HEK293T (cell line): ENCODE measurements around the gene SYNDIG1L.
A peak's percentile ranks its signal among the peaks of the same experiment; 100 is the strongest.

Experiments
- CTCF ChIA-PET: fragments of 350-600 bp; formaldehyde crosslinking; extraction: SDS; loops from one replicate; lab custom pipeline; 2021; ENCODE audit warnings: antibody characterized with exemption, inconsistent platforms; lab: Yijun Ruan, JAX
- POLR2A ChIA-PET: fragments of 350-600 bp; formaldehyde crosslinking; extraction: SDS; loops from one replicate; lab custom pipeline; 2020; ENCODE audit warnings: antibody characterized with exemption, inconsistent platforms; lab: Yijun Ruan, JAX
- DNase-seq: peaks from one replicate; pipeline ENCODE4 v3.0.0; 2012; ENCODE audit warnings: mixed read lengths; ENCODE audit errors: extremely low spot score
- ARNT ChIP-seq: fragments of 450-650 bp; IDR thresholded peaks from 2 replicates; pipeline ENCODE4 v1.6.1; 2017; ENCODE audit warnings: mild to moderate bottlenecking
- BHLHE40 ChIP-seq: fragments of 450-650 bp; IDR thresholded peaks from 2 replicates; pipeline ENCODE4 v1.6.1; 2016; ENCODE audit warnings: mild to moderate bottlenecking, moderate library complexity, borderline replicate concordance
- CTBP1 ChIP-seq: fragments of 450-650 bp; IDR thresholded peaks from 2 replicates; pipeline ENCODE4 v1.6.1; 2016; ENCODE audit warnings: borderline replicate concordance
- ELF4 ChIP-seq: fragments of 450-650 bp; IDR thresholded peaks from 2 replicates; pipeline ENCODE4 v1.6.1; 2017; ENCODE audit warnings: antibody characterized with exemption
- FOXA1 ChIP-seq: fragments of 450-650 bp; IDR thresholded peaks from 2 replicates; pipeline ENCODE4 v1.6.1; 2016; ENCODE audit warnings: mild to moderate bottlenecking
- FOXK2 ChIP-seq: fragments of 450-650 bp; IDR thresholded peaks from 2 replicates; pipeline ENCODE4 v1.6.1; 2016; ENCODE audit warnings: mild to moderate bottlenecking
- FOXM1 ChIP-seq: fragments of 450-650 bp; IDR thresholded peaks from 2 replicates; pipeline ENCODE4 v1.6.1; 2017; ENCODE audit warnings: mild to moderate bottlenecking, borderline replicate concordance
- HDGF ChIP-seq: fragments of 450-650 bp; IDR thresholded peaks from 2 replicates; pipeline ENCODE4 v1.6.1; 2017; ENCODE audit warnings: antibody characterized with exemption, borderline replicate concordance
- L3MBTL2 ChIP-seq: fragments of 450-650 bp; conservative IDR thresholded peaks from 2 replicates; pipeline ENCODE4 v1.6.1; 2016; ENCODE audit warnings: mild to moderate bottlenecking
- LEF1 ChIP-seq: fragments of 450-650 bp; IDR thresholded peaks from 2 replicates; pipeline ENCODE4 v1.6.1; 2017; ENCODE audit warnings: mild to moderate bottlenecking, borderline replicate concordance
- NFRKB ChIP-seq: fragments of 450-650 bp; IDR thresholded peaks from 2 replicates; pipeline ENCODE4 v1.6.1; 2016; ENCODE audit warnings: mild to moderate bottlenecking, moderate library complexity
- SP1 ChIP-seq: fragments of 450-650 bp; IDR thresholded peaks from 2 replicates; pipeline ENCODE4 v1.6.1; 2017
- SUZ12 ChIP-seq: fragments of 450-650 bp; IDR thresholded peaks from 2 replicates; pipeline ENCODE4 v1.6.1; 2016; ENCODE audit warnings: mild to moderate bottlenecking
- TARDBP ChIP-seq: fragments of 450-650 bp; IDR thresholded peaks from 2 replicates; pipeline ENCODE4 v1.6.1; 2016
- ZNF384 ChIP-seq: fragments of 450-650 bp; IDR thresholded peaks from 2 replicates; pipeline ENCODE4 v1.6.1; 2016
- TF ChIP-seq, protein P1 (sequence below): fragments of 450-650 bp; IDR thresholded peaks from 2 replicates; pipeline ENCODE4 v1.6.1; 2016

Gene SYNDIG1L

GRCh38 chr14:74425525-74426201, 347 bp downstream of the SYNDIG1L start:
- ChIA-PET POLR2A (interaction anchor here (0.6 to 1.2 kb wide), 2 partner anchors 11 to 12 kb away, joined by 3 to 4 read pairs; no protein-coding TSS in a partner anchor), CTCF (no interaction called here)
- TF ChIP-seq SUZ12 (no peak), FOXM1 (no peak), ZNF384 (no peak), NFRKB (no peak), LEF1 (no peak), HDGF (no peak), L3MBTL2 (no peak), ARNT (no peak)
- DNase-seq, result peak; percentile 94

- CTCF ChIA-PET, result no interaction called here
- POLR2A ChIA-PET, result no interaction called here
- TF ChIP-seq, protein P1, sequence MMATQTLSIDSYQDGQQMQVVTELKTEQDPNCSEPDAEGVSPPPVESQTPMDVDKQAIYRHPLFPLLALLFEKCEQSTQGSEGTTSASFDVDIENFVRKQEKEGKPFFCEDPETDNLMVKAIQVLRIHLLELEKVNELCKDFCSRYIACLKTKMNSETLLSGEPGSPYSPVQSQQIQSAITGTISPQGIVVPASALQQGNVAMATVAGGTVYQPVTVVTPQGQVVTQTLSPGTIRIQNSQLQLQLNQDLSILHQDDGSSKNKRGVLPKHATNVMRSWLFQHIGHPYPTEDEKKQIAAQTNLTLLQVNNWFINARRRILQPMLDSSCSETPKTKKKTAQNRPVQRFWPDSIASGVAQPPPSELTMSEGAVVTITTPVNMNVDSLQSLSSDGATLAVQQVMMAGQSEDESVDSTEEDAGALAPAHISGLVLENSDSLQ, result no peak
- TF ChIP-seq HDGF (no peak), SP1 (no peak), LEF1 (no peak), FOXK2 (no peak), BHLHE40 (no peak), CTBP1 (no peak), ZNF384 (no peak)
- DNase-seq, result no peak
Measured at GRCh38 chr14:74424606-74425005, 1.4 kb downstream of the SYNDIG1L start.

DNA sequence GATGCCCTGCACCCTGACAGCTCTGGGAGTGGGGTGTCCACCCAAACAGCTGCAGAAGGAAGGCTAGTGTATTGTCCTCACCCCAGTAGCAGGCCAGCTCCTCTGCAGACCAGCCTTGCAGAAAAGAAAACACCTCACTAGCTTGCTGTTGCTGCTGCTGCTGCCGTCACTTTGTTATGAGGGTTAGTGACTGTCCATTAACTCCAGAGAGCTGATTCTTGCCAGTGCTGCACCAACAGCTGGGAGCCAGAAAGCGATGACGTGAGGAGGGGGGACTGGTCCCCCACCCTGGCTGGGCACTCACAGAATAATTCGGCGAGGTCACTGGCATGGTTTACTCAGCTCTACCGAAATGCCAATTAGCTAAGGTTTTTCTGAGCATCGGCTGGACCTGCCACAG, 2.8 kb downstream of the SYNDIG1L start:
- DNase-seq, result no peak
- TF ChIP-seq SP1, result no peak
- TF ChIP-seq FOXK2, result no peak
- TF ChIP-seq ARNT, result no peak
- no peak for TF ChIP-seq FOXM1
- no peak for TF ChIP-seq HDGF
- no peak for TF ChIP-seq L3MBTL2
- no peak for TF ChIP-seq ELF4
- TF ChIP-seq, protein P1, result no peak
- TF ChIP-seq BHLHE40, result no peak
- no peak for TF ChIP-seq TARDBP
- TF ChIP-seq FOXA1, result no peak
- no peak for TF ChIP-seq CTBP1
- TF ChIP-seq SUZ12, result no peak
- ChIA-PET POLR2A (no interaction called here), CTCF (no interaction called here)

- POLR2A ChIA-PET, result no interaction called here
- TF ChIP-seq TARDBP (no peak), ARNT (no peak), LEF1 (no peak), HDGF (no peak), NFRKB (no peak), SP1 (no peak), FOXM1 (no peak), CTBP1 (no peak), FOXK2 (no peak), FOXA1 (no peak), L3MBTL2 (no peak), ZNF384 (no peak), SUZ12 (no peak), ELF4 (no peak), BHLHE40 (no peak)
- TF ChIP-seq, protein P1, result no peak
- DNase-seq, result no peak
- CTCF ChIA-PET, result no interaction called here
Measured at GRCh38 chr14:74421981-74422380, 4.0 kb downstream of the SYNDIG1L start.

DNA sequence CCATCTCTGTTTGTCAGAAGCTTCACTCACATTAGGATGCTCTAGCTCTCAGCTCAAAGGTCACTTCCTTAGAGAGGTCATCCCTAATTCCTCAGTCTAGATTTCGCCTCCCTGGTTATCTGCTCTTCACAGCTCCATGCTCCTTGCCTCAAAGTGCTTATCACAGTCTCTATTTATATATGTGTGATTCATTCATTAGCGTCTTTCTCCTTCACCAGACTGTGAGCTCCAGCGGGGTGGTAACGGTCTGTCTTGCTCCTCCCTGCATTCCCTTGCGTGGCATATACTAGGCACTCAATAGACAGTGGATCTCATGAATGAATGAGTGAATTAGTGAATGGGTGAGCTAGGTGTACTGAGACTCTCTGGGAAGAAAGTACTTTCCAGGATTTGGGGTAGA, 6.9 kb downstream of the SYNDIG1L start:
- TF ChIP-seq HDGF (no peak), FOXK2 (no peak), ARNT (no peak), LEF1 (no peak), SP1 (no peak), ELF4 (no peak), ZNF384 (no peak), BHLHE40 (no peak), FOXA1 (no peak), L3MBTL2 (no peak), SUZ12 (no peak), FOXM1 (no peak), NFRKB (no peak), CTBP1 (no peak), TARDBP (no peak)
- TF ChIP-seq, protein P1, result no peak
- ChIA-PET CTCF (no interaction called here), POLR2A (no interaction called here)
- DNase-seq, result no peak
